ENCODE data around the gene PTDSS2. TPM values are rescaled to one million over a fixed set of nuclear protein-coding genes. Genes with fewer than 3 reads are reported as not detected.
A peak's percentile ranks its signal among the peaks of the same experiment; 100 is the strongest.

Gene PTDSS2
- total RNA-seq, 1 experiment from 2014 or later = 49.5 TPM

- no peak for ATAC-seq
- TF ChIP-seq ZNF671 (CRISPR knock-in tag; IDR thresholded peaks at IDR 0.05) (no peak), RORB (CRISPR knock-in tag; IDR thresholded peaks at IDR 0.05) (no peak), CREB1 (CRISPR knock-in tag; IDR thresholded peaks at IDR 0.05) (no peak), TP53 (CRISPR knock-in tag; IDR thresholded peaks at IDR 0.05) (no peak), JUN (CRISPR knock-in tag; IDR thresholded peaks at IDR 0.05) (no peak), ZNF263 (CRISPR knock-in tag; IDR thresholded peaks at IDR 0.05; ENCODE audit: low read depth) (no peak), ZNF512 (CRISPR knock-in tag; IDR thresholded peaks at IDR 0.05; ENCODE audit: borderline replicate concordance) (no peak), SMAD3 (CRISPR knock-in tag; IDR thresholded peaks at IDR 0.05; ENCODE audit: borderline replicate concordance) (no peak)
- POLR2A ChIA-PET = no interaction called here
- H3K27ac Mint-ChIP-seq = no peak overlapping the region
- DNase-seq (ENCODE audit: low spot score) = no peak
- no peaks in the 10 kb centered on the region for H3K27me3 Mint-ChIP-seq (ENCODE audit: low read depth)
- peaks cover 3% of the 10 kb centered on the region; the same call in 1 of the 2 replicates for H3K36me3 Mint-ChIP-seq
- H3K9me3 Mint-ChIP-seq = no peaks in the 10 kb centered on the region
- H3K4me3 Mint-ChIP-seq = no peak overlapping the region
- CTCF ChIA-PET = interaction anchor here (2.2 kb wide), 1 partner anchor 65 kb away, joined by 9 read pairs; no protein-coding TSS in a partner anchor
- H3K4me1 Mint-ChIP-seq = peaks cover 24% of the 10 kb centered on the region
These were observed 21.5 kb downstream of the PTDSS2 start for GRCh38 chr11:471468-472145.

- ATAC-seq = peak; percentile 36
- ChIA-PET CTCF (interaction anchor here (1.4 to 2.2 kb wide), 4 partner anchors 23 to 222 kb away, joined by 4 to 10 read pairs (median 7); partner anchors contain the start of gene PTDSS2), POLR2A (no interaction called here)
- Mint-ChIP-seq H3K27ac (no peak overlapping the region), H3K4me1 (peaks cover 21% of the 10 kb centered on the region), H3K4me3 (no peak overlapping the region), H3K9me3 (no peaks in the 10 kb centered on the region), H3K27me3 (ENCODE audit: low read depth) (no peaks in the 10 kb centered on the region), H3K36me3 (no peaks in the 10 kb centered on the region)
- no peak for DNase-seq (ENCODE audit: low spot score)
- TF ChIP-seq PREB (CRISPR knock-in tag; IDR thresholded peaks at IDR 0.05; ENCODE audit: borderline replicate concordance) (no peak), HMGXB4 (CRISPR knock-in tag; IDR thresholded peaks at IDR 0.05) (no peak), ATF3 (CRISPR knock-in tag; conservative IDR thresholded peaks at IDR 0.05) (no peak), USF2 (CRISPR knock-in tag; IDR thresholded peaks at IDR 0.05) (no peak), ZNF281 (CRISPR knock-in tag; IDR thresholded peaks at IDR 0.05) (no peak), TEAD1 (CRISPR knock-in tag; IDR thresholded peaks at IDR 0.05) (no peak), USF1 (CRISPR knock-in tag; IDR thresholded peaks at IDR 0.05) (no peak), ZNF396 (CRISPR knock-in tag; IDR thresholded peaks at IDR 0.05; ENCODE audit: borderline replicate concordance) (no peak), ZBTB43 (CRISPR knock-in tag; IDR thresholded peaks at IDR 0.05) (no peak), ZNF671 (CRISPR knock-in tag; IDR thresholded peaks at IDR 0.05) (no peak), E2F4 (CRISPR knock-in tag; IDR thresholded peaks at IDR 0.05; ENCODE audit: borderline replicate concordance, low read depth) (no peak), ETV6 (CRISPR knock-in tag; IDR thresholded peaks at IDR 0.05) (no peak), JUN (CRISPR knock-in tag; IDR thresholded peaks at IDR 0.05) (no peak), TP53 (CRISPR knock-in tag; IDR thresholded peaks at IDR 0.05) (no peak)
These were observed 22.2 kb downstream of the PTDSS2 start for GRCh38 chr11:472272-472671.
